CD4-positive, alpha-beta T cell (primary cell): ENCODE data around the gene GARIN5A. TPM values are rescaled to one million over a fixed set of nuclear protein-coding genes. Genes with fewer than 3 reads are reported as not detected.

Experiments
- ATAC-seq: fragments of 200-7000 bp; cut with Tn5 transposase; one replicate; pipeline ENCODE4 v1.10.0; 2022; ENCODE audit warnings: mild to moderate bottlenecking; ENCODE audit not compliant: poor library complexity
- CTCF ChIA-PET: fragments of 350-600 bp; sonication (Branson Sonifier 250); formaldehyde crosslinking; loops from one replicate; lab custom pipeline; 2021; ENCODE audit warnings: antibody characterized with exemption, inconsistent platforms; lab: Charles Lee
- POLR2A ChIA-PET: fragments of 350-600 bp; sonication (Branson Sonifier 250); formaldehyde crosslinking; loops from one replicate; lab custom pipeline; 2021; ENCODE audit warnings: antibody characterized with exemption, inconsistent platforms; lab: Charles Lee
- DNase-seq, 14 experiments: peaks; one replicate each; pipeline ENCODE4 v3.0.0-alpha.2; 2013 to 2020; ENCODE audit warnings: mixed read lengths in 2 of 14
- H3K27ac ChIP-seq, 2 donors: one replicate each; pipeline versions ENCODE4 v1.5.1 to v1.7.0; 2013; ENCODE audit warnings: low read length in 2 of 2, low read depth in 1 of 2, mild to moderate bottlenecking in 1 of 2
- H3K27me3 ChIP-seq, 2 experiments: 1 replicate in 1 of 2; 2 replicates in 1 of 2; pipeline versions ENCODE4 v1.6.1 to v1.7.0; 2013; ENCODE audit warnings: low read length in 2 of 2, control low read depth in 1 of 2, mild to moderate bottlenecking in 1 of 2, moderate library complexity in 1 of 2; ENCODE audit not compliant: insufficient read depth in 2 of 2, control insufficient read depth in 1 of 2
- H3K36me3 ChIP-seq: one replicate; pipeline ENCODE4 v1.6.1; 2013; ENCODE audit warnings: low read length, control low read depth; ENCODE audit not compliant: insufficient read depth
- H3K4me1 ChIP-seq: one replicate; pipeline ENCODE4 v1.6.1; 2013; ENCODE audit warnings: low read length, control low read depth; ENCODE audit not compliant: insufficient read depth
- H3K4me3 ChIP-seq: one replicate; pipeline ENCODE4 v1.5.1; 2013; ENCODE audit warnings: mild to moderate bottlenecking, low read length, moderate library complexity
- H3K9me3 ChIP-seq, 2 experiments: 1 replicate in 1 of 2; 2 replicates in 1 of 2; pipeline versions ENCODE4 v1.6.1 to v1.7.0; 2013; ENCODE audit warnings: low read length in 2 of 2, mild to moderate bottlenecking in 2 of 2, control low read depth in 1 of 2, moderate library complexity in 1 of 2; ENCODE audit not compliant: control insufficient read depth in 1 of 2, insufficient read depth in 1 of 2
- H3K27ac Mint-ChIP-seq: one replicate; pipeline ENCODE4 v1.8.0; 2020; ENCODE audit warnings: mixed read lengths
- H3K27me3 Mint-ChIP-seq: one replicate; pipeline ENCODE4 v1.8.0; 2021; ENCODE audit warnings: mixed read lengths
- H3K36me3 Mint-ChIP-seq: one replicate; pipeline ENCODE4 v1.8.0; 2021; ENCODE audit warnings: low read depth, mixed read lengths
- H3K4me1 Mint-ChIP-seq: one replicate; pipeline ENCODE4 v1.8.0; 2021; ENCODE audit warnings: low read depth, mixed read lengths
- H3K4me3 Mint-ChIP-seq: one replicate; pipeline ENCODE4 v1.8.0; 2020; ENCODE audit warnings: mild to moderate bottlenecking, mixed read lengths
- H3K9me3 Mint-ChIP-seq: one replicate; pipeline ENCODE4 v1.8.0; 2020; ENCODE audit warnings: mixed read lengths
- intact Hi-C, 2 experiments: fragments of 100-400 bp; cut with DNase I in 1 of 2; cut with micrococcal nuclease in 1 of 2; formaldehyde crosslinking; loops; one replicate each; pipeline versions ENCODE4 v1.15.1 to v1.9.0; 2023 to 2025; cut with DNase I, micrococcal nuclease
- total RNA-seq, 174 experiments: library from RNA in 2 of 174; stranded (reverse) in 2 of 174; gene quantifications; one replicate each; pipeline ENCODE4 v1.2.3 and lab custom pipeline; 2021 to 2026
- TF ChIP-seq, protein P1 (sequence below): fragments of 200-600 bp; IDR thresholded peaks from one replicate; pipeline ENCODE4 v1.8.0; 2022; ENCODE audit warnings: antibody characterized with exemption, mild to moderate bottlenecking

Gene GARIN5A
- total RNA-seq, 2 experiments from 2014 or later: 0.50 TPM; not detected in 1

- Histone ChIP-seq H3K27ac (no peak overlapping the region), H3K4me3 (no peak overlapping the region), H3K4me1 (peaks cover 13% of the 10 kb centered on the region), H3K9me3 (peaks cover 0 to 4% of the 10 kb centered on the region in 2 experiments), H3K27me3 (peaks cover 0 to 10% of the 10 kb centered on the region in 2 experiments), H3K36me3 (no peaks in the 10 kb centered on the region)
- H3K4me3 Mint-ChIP-seq: no peak overlapping the region
- TF ChIP-seq, protein P1, sequence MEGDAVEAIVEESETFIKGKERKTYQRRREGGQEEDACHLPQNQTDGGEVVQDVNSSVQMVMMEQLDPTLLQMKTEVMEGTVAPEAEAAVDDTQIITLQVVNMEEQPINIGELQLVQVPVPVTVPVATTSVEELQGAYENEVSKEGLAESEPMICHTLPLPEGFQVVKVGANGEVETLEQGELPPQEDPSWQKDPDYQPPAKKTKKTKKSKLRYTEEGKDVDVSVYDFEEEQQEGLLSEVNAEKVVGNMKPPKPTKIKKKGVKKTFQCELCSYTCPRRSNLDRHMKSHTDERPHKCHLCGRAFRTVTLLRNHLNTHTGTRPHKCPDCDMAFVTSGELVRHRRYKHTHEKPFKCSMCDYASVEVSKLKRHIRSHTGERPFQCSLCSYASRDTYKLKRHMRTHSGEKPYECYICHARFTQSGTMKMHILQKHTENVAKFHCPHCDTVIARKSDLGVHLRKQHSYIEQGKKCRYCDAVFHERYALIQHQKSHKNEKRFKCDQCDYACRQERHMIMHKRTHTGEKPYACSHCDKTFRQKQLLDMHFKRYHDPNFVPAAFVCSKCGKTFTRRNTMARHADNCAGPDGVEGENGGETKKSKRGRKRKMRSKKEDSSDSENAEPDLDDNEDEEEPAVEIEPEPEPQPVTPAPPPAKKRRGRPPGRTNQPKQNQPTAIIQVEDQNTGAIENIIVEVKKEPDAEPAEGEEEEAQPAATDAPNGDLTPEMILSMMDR: no peak
- no peak for ATAC-seq
- peaks cover 7% of the 10 kb centered on the region for H3K4me1 Mint-ChIP-seq
- H3K27ac Mint-ChIP-seq: no peak overlapping the region
- DNase-seq: no peak
- ChIA-PET POLR2A (no interaction called here), CTCF (no interaction called here)
- H3K9me3 Mint-ChIP-seq: no peaks in the 10 kb centered on the region
- no peaks in the 10 kb centered on the region for H3K36me3 Mint-ChIP-seq
- peaks cover 21% of the 10 kb centered on the region for H3K27me3 Mint-ChIP-seq
- intact Hi-C loops: no loop called here
These were observed 51.1 kb downstream of the GARIN5A start for GRCh38 chr19:50425581-50425980.

- Histone ChIP-seq H3K4me3 (no peak overlapping the region), H3K27ac (no peak overlapping the region), H3K27me3 (peaks cover 18% of the 10 kb centered on the region in 2 experiments), H3K36me3 (no peaks in the 10 kb centered on the region), H3K9me3 (peaks cover 0 to 9% of the 10 kb centered on the region in 2 experiments), H3K4me1 (peaks cover 11% of the 10 kb centered on the region)
- intact Hi-C loops: no loop called here
- no peaks in the 10 kb centered on the region for H3K36me3 Mint-ChIP-seq
- POLR2A ChIA-PET: no interaction called here
- CTCF ChIA-PET: no interaction called here
- TF ChIP-seq, protein P1: no peak
- H3K27me3 Mint-ChIP-seq: peaks cover 37% of the 10 kb centered on the region
- peaks cover 5% of the 10 kb centered on the region for H3K4me1 Mint-ChIP-seq
- DNase-seq (peak in 1 of 14 experiments; percentile 11), ATAC-seq (no peak)
- H3K9me3 Mint-ChIP-seq: no peaks in the 10 kb centered on the region
- H3K4me3 Mint-ChIP-seq: no peak overlapping the region
- no peak overlapping the region for H3K27ac Mint-ChIP-seq
These were observed 53.2 kb downstream of the GARIN5A start for GRCh38 chr19:50423279-50424113.

DNA sequence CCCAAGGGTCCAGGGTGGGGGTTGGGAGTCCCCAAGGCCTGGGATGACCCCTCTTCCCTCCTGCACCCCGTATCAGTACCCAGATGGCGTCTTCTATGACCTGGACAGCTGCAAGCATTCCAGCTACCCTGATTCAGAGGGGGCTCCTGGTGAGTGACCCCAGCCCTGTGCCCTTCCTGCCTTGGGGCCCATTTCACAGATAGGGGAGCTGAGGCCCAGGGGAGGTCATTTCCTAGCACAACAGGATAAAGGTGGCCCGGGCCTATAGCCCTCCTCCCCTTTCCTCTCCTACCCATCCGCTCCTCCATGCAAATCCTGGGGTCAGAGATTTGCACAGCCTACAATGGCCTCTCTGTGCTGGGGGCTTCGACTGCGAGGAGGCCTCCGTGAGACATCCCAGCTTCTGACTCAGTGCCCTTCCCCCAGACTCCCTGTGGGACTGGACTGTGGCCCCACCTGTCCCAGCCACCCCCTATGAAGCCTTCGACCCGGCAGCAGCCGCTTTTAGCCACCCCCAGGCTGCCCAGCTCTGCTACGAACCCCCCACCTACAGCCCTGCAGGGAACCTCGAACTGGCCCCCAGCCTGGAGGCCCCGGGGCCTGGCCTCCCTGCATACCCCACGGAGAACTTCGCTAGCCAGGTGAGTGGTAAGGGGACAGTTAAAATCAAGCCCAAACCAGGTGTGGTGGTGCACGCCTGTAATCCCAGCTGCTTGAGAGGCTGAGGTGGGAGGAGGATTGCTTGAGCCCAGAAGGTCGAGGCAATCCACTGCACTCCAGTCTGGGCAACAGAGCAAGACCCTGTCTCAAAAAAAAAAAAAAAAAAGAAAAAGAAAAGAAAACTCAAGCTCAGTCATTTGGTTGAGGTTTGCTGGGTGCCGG lies 54.0 kb downstream of the GARIN5A start:
- Histone ChIP-seq H3K4me1 (peaks cover 3% of the 10 kb centered on the region), H3K4me3 (no peak overlapping the region), H3K27me3 (peaks cover 19 to 20% of the 10 kb centered on the region in 2 experiments), H3K36me3 (no peaks in the 10 kb centered on the region), H3K9me3 (peaks cover 0 to 9% of the 10 kb centered on the region in 2 experiments), H3K27ac (no peak overlapping the region)
- no peaks in the 10 kb centered on the region for H3K9me3 Mint-ChIP-seq
- TF ChIP-seq, protein P1: no peak
- intact Hi-C loops: no loop called here
- ATAC-seq: no peak
- peaks cover 37% of the 10 kb centered on the region for H3K27me3 Mint-ChIP-seq
- DNase-seq: no peak
- ChIA-PET CTCF (no interaction called here), POLR2A (no interaction called here)
- no peak overlapping the region for H3K27ac Mint-ChIP-seq
- H3K36me3 Mint-ChIP-seq: no peaks in the 10 kb centered on the region
- peaks cover 5% of the 10 kb centered on the region for H3K4me1 Mint-ChIP-seq
- no peak overlapping the region for H3K4me3 Mint-ChIP-seq
